SK-N-SH (cell line): Measurements from ENCODE around the gene TMX4.

Experiments
- CHD2 ChIP-seq: fragments of 150-350 bp; IDR thresholded peaks from 2 replicates; pipeline ENCODE4 v1.6.1; 2018; ENCODE audit warnings: low read length; ENCODE audit not compliant: partially characterized antibody
- CTCF ChIP-seq: fragments of 200-600 bp; sonication (generic); IDR thresholded peaks from 2 replicates; pipeline ENCODE4 v1.6.1; 2017; ENCODE audit warnings: antibody characterized with exemption, mild to moderate bottlenecking, moderate library complexity
- ELF1 ChIP-seq: IDR thresholded peaks from 2 replicates; pipeline ENCODE4 v1.4.0; 2012
- EP300 ChIP-seq, 2 experiments: IDR thresholded peaks; 2 replicates each; pipeline versions ENCODE4 v1.4.0 to v1.6.1; 2012; ENCODE audit warnings: borderline replicate concordance in 1 of 2, low read depth in 1 of 2, low read length in 1 of 2
- JUND ChIP-seq: IDR thresholded peaks from 2 replicates; pipeline ENCODE4 v1.4.0; 2012
- MXI1 ChIP-seq: IDR thresholded peaks from 2 replicates; pipeline ENCODE4 v1.6.1; 2012; ENCODE audit warnings: mild to moderate bottlenecking, low read depth, low read length, improper control_type of control experiment
- POLR2AphosphoS5 ChIP-seq: IDR thresholded peaks from 2 replicates; pipeline ENCODE4 v1.6.1; 2012; ENCODE audit warnings: low read depth, low read length
- RCOR1 ChIP-seq: fragments of 150-350 bp; IDR thresholded peaks from 2 replicates; pipeline ENCODE4 v1.6.1; 2017; ENCODE audit warnings: antibody characterized with exemption, low read length
- REST ChIP-seq: IDR thresholded peaks from 2 replicates; pipeline ENCODE4 v1.6.1; 2012; ENCODE audit warnings: mild to moderate bottlenecking, low read depth, low read length, moderate library complexity
- TCF12 ChIP-seq: IDR thresholded peaks from 2 replicates; pipeline ENCODE4 v1.4.0; 2012
- TEAD4 ChIP-seq: IDR thresholded peaks from 2 replicates; pipeline ENCODE4 v1.4.0; 2012; ENCODE audit warnings: mild to moderate bottlenecking, borderline replicate concordance; ENCODE audit not compliant: insufficient read depth
- USF1 ChIP-seq: IDR thresholded peaks from 2 replicates; pipeline ENCODE4 v1.4.0; 2012; ENCODE audit warnings: low read depth, borderline replicate concordance
- YY1 ChIP-seq: IDR thresholded peaks from 2 replicates; pipeline ENCODE4 v1.4.0; 2012; ENCODE audit warnings: low read depth, mild to moderate bottlenecking

GRCh38 chr20:8062756-8063155 lies 43.2 kb upstream of the TMX4 start:
- TF ChIP-seq USF1 = no peak
- TF ChIP-seq CTCF = no peak
- peak; percentile 15 to 56; a peak in 3 of 4 replicates for TF ChIP-seq EP300 (IDR thresholded peaks at IDR 0.05; ENCODE audit: borderline replicate concordance in 1 of 2, low read depth in 1 of 2, low read length in 1 of 2)
- no peak for TF ChIP-seq ELF1
- TF ChIP-seq REST = no peak
- no peak for TF ChIP-seq CHD2
- TF ChIP-seq POLR2AphosphoS5 = 0 out of 2 replicates have a peak, but pooled peaks have one; percentile 16
- no peak for TF ChIP-seq JUND
- no peak for TF ChIP-seq TEAD4
- TF ChIP-seq MXI1 = no peak
- no peak for TF ChIP-seq YY1
- TF ChIP-seq RCOR1 = no peak
- no peak for TF ChIP-seq TCF12
